Measurements from ENCODE around the gene SLC17A9.
"Not testable (repeated sequence)": the region's sequence is repeated elsewhere in the genome, so short reads cannot be mapped to it uniquely, and the experiment has no call there.

SLC17A9 gene

DNA sequence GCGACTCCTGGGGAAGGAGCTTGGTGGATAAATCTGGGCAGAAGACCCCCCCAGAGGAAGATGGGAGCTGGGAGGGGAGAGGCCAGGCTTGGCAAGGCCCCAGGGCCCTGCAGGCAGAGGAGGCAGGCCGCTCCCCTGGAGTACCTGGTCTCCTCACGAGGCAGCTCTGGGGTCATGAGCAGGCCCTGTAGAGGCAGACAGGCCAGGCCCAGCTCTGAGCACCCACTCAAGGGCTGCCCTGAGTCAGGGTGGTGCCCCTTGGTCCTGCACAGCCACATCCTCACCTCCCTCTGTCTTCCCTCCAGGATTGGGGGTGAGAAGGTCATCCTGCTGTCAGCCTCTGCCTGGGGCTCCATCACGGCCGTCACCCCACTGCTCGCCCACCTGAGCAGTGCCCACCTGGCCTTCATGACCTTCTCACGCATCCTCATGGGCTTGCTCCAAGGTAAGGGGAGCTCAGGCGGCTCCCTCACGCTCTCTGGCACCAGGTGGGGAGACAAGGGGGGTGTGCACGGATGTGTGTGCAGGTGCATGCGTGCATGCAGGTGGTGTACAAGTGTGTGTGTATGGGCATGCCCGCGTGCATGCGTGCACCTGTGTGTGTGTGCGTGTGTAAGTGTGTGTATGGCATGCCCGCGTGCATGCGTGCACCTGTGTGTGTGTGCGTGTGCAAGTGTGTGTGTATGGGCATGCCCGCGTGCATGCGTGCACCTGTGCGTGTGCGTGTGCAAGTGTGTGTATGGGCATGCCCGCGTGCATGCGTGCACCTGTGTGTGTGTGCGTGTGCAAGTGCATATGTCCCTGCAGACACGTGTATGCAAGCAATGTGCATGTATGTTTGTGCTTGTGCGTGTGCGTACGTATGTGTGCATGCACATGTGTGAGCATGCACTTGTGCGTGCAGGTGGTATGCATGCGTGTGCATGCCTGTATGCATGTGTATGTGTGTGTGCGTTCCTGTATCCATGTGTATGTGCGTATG lies 4.9 kb downstream of the SLC17A9 start:
- no peak for DNase-seq

DNA sequence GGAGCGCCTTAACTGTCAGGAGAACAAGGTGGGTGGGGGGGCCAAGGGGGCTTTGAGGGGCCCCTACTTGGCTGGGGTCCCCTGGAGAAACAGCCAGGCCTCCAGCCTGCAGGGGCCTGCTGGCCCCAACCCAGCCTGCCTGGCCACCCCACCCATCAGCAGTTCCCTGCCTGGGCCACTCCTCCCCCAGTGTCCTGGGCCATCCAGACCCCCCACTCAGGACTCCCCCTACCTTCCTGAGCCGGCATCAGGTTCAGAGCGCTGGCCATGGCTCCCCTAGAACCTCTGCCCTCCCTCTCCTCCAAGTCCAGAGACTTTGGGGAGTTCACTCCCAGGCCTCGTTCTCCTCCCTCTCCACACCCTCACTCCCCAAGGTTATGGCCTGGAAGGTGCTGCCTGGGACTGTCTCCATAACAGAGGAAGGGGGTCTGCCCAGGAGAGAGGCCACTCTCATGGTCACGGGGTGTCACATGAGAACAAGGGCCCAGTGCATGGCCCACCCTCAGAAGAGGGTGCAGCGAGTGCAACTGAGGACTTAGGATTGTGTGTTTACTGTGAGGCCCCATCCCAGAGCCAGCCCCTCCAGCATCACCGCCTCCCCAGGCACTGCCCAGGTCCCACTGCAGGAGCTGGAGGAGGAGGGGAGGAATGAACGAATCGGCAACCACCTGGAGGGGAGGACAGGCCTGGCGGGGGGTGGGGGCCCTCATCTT lies 6.0 kb downstream of the SLC17A9 start:
- DNase-seq, result no peak

DNA sequence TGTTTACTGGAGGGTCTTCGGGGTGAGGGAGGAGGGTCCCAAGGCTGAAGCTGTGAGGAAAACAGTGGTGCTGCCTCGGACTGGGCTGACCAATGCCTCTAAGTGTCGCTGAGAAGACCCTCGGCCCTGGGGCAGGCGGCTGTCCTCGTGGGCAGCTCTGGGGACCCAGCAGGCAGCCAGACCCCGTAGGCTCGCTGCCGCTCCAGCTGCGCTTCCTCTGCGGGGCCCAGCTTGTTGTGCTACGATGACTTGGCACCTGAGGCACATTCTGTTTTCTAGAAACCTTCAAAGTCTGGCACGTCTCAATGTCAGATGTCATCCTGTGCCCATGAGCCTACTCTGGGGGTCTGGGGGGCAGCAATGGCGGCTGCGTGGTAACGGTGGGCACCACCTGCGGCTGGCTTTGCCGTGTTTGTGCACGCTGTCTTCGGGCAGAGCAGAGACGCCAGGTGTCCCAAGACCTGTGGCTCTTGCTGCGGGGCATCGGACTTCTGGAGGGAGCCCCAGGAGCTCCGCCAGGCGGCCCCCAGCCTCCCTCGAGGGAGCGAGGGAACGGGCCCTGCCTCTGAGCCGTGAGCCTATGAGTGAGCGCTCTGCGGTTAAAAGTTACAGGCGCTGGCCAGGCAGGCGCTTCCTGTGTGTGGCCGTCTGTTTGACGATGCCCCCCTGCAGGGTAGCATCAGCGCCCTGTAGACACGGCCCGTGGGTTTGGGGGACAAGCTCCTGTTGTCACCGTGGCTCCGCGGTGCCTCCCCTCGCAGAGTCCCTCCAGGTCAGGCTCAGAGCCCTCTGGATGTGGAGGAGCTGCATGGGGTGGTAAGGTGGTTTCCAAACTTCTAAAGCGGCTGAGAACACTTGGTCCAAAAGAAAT lies 6.8 kb downstream of the SLC17A9 start:
- no peak for DNase-seq

DNA sequence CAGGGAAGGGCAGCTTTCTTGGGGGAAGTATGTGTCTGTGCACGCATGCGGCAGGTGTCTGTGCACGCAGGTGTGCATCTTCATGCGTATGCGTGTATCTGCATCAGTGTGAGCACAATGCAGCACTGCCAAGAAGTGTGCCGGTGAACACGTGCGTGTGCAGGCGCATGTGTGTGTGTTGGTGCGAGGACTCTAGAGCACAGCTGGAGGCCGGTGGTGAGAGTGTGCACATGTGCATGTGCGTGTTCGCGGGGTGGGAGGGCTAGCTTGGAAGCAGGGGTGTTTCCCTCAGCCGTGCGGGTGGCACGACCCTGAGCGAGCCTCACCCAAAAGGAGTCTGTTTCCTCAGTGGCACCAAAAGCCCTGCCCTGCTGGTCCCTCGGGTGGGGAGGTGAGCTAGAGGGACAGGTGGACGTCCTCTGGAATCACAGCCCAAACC lies 7.5 kb downstream of the SLC17A9 start:
- no peak for DNase-seq

DNA sequence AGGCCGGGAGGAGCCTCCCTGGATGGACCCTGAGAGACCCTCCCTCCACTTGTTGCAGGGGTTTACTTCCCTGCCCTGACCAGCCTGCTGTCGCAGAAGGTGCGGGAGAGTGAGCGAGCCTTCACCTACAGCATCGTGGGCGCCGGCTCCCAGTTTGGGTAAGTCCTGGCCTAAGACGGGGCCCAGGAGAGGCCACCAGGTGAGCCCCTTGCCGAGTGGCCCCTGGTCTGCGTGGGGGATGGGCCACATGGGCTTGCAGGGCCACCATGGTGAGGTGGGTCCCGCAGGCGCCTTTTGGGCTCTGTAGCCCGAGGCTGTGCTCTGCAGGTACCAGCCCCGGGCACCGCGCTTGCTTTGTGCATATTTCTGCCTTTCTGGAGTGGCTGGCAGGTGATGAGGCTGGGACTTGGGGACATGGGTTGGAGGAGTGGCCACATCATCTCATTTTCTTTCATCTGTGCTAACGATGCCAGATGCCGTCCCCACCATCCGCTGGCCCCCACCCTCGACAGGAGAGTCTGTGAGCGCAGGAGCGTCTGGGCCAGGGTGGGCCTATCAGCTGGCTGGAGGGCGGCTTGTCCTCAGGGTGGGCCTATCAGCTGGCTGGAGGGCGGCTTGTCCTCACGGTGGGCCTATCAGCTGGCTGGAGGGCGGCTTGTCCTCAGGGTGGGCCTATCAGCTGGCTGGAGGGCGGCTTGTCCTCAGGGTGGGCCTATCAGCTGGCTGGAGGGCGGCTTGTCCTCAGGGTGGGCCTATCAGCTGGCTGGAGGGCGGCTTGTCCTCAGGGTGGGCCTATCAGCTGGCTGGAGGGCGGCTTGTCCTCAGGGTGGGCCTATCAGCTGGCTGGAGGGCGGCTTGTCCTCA lies 8.2 kb downstream of the SLC17A9 start:
- not testable (repeated sequence) for DNase-seq

DNA sequence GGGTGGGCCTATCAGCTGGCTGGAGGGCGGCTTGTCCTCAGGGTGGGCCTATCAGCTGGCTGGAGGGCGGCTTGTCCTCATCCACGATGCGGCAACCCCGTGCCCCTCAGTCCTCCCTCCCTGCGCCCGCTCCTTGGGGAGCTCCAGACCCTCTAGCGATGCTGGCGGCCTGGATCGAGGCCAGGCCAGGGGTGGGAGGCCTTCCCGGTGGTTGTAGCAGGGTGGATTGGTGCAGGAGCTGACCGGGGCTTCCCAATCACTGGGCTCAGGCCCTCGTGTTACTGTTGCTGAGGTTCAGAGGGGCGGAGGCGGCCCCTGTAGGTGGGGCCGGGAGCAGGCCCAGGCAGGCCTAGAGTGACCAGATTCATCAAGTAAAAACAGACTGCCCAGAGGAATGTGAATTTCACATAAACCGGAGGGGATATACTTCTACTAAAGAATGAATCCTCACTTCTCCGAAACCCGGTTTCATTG lies 8.8 kb downstream of the SLC17A9 start:
- DNase-seq, result no peak

DNA sequence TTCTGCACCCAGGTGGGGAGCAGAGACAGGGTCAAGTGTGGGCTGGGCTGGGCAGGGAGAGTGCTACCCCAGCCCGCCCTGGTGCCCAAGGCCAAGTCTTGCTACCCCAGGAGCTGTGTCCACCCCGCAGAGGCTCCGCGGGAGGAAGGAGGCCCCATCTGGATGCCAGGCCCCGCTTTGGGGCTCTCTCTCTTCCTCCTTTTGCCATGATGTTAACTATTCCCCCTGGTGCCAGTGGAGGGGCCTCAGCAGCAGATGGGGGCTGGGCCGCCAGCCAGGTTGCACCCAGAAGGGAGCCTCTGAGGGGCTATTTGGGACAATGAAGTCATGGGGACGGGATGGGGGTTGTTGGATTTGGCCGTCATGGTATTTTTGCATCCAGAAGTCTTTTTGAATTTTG lies 9.3 kb downstream of the SLC17A9 start:
- DNase-seq, result no peak

DNA sequence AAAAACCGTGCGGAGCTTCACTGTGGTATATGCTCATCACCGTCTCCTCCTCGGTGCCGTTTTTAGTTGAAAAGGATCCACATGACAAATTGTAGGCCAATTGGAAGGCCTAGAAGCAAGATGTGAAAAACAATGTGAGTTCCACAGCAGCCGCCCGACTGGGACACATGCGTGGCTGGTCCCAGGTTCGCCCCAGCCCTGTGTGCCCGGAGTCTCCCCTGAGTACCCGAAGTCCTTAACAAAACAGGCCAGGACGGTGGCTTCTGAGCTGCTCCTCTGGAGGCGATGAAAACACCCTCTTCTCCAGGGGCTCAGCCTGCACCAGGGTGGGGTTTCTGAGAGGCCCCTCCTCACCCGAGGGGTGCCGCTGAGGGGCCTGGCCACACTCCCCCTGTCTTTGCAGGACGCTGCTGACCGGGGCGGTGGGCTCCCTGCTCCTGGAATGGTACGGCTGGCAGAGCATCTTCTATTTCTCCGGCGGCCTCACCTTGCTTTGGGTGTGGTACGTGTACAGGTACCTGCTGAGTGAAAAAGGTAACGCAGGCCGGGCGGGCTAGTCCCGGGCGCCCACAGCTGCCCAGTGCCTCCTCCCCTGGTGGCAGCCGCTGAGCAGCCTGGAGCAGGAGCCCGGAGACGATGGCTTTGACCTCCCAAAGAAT lies 9.8 kb downstream of the SLC17A9 start:
- no peak for DNase-seq

DNA sequence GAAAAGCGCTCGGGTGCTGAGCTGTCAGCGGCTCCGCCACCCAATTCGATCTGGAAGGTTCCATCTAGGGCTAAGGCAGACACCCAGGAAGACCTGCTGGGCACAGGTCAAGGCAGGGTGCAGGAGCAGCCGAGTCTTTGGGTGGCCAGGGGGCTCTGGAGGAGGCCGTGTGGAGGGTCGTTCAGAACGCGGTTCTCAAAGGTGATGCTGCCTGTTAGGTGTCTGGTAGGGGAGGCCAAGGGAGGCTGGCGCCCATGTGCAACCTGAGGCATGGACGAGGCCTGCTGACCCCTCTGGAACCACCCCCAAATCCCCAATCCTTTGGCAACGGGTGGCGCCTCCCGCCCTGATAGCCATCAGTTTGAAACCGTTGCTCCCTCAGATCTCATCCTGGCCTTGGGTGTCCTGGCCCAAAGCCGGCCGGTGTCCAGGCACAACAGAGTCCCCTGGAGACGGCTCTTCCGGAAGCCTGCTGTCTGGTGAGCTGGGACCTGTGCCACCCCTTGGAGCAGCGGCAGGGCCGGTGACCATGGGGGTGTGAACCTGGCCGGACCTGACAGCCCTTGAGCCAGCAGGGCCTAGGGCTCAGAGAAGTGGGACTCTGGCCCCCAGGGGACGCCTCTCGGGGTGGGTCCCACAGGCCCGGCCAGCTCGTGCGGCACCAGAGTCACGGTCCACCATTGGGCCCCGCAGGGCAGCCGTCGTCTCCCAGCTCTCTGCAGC lies 10.5 kb downstream of the SLC17A9 start:
- no peak for DNase-seq

DNA sequence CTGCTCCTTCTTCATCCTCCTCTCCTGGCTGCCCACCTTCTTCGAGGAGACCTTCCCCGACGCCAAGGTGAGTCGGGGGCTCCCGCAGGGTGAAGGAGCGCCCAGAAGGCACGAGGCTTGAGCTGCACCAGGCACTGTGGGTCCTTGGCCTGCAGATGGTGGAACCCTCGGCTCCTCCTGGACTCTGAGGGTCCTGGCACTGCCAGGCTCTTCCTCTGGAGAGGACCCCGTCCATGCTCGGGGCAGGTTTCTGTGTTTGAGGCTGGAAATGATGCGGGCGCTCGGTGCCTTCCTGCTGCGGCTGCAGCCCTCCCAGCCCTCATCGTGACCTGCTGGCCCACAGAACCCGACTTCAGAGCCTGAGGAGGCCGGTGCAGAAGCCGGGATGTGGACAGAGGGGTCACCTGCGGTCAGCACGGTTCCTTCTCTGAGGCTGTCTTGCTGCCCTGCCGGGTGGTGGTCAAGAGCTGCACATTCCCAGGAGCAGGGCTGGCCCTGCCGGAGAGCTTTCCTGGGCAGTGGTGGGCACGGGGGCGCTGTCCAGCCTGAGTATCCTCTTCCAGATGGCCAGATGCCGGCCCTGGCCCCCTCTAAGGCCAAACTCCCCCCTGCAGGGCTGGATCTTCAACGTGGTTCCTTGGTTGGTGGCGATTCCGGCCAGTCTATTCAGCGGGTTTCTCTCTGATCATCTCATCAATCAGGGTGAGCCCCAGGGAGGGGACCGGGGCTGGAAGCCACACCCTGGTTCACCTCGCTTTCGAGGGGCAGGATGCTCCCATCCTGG lies 11.3 kb downstream of the SLC17A9 start:
- no peak for DNase-seq

DNA sequence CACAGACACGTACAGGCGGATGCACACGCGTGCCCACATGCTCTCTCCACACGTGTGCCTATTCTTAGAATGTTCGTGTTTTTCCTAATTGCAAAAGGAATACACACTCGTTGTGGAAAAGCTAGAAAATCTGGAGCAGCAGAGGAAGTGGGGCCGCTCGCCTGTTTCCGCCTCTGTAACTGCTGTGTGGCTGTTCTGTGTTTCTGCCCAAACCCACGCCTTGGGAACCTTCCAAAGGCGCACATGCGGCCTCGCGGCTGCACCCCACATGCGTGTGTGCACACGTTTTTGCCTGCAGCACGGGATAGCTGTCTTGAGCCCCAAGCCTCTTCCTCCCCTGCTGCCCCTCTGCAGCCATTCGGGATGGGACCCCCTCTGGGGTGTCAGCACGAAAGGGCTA lies 12.2 kb downstream of the SLC17A9 start:
- no peak for DNase-seq

DNA sequence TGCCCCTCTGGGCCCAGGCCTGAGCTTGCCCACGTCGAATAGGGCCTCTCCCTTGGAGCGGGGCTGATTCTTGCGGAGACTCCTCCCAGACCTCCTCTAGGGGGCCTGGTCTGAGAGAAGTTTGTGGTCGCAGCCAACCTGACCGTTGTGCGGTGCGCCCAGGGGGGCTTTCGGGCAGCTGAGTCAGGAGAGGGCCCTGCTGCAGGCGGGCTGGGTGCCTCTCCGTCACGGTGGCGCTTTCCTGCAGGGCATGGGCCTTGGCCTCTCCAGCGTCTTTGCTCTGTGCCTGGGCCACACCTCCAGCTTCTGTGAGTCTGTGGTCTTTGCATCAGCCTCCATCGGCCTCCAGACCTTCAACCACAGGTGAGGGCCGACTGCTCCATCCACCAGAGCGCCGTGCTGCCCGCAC lies 12.9 kb downstream of the SLC17A9 start:
- DNase-seq, result no peak

DNA sequence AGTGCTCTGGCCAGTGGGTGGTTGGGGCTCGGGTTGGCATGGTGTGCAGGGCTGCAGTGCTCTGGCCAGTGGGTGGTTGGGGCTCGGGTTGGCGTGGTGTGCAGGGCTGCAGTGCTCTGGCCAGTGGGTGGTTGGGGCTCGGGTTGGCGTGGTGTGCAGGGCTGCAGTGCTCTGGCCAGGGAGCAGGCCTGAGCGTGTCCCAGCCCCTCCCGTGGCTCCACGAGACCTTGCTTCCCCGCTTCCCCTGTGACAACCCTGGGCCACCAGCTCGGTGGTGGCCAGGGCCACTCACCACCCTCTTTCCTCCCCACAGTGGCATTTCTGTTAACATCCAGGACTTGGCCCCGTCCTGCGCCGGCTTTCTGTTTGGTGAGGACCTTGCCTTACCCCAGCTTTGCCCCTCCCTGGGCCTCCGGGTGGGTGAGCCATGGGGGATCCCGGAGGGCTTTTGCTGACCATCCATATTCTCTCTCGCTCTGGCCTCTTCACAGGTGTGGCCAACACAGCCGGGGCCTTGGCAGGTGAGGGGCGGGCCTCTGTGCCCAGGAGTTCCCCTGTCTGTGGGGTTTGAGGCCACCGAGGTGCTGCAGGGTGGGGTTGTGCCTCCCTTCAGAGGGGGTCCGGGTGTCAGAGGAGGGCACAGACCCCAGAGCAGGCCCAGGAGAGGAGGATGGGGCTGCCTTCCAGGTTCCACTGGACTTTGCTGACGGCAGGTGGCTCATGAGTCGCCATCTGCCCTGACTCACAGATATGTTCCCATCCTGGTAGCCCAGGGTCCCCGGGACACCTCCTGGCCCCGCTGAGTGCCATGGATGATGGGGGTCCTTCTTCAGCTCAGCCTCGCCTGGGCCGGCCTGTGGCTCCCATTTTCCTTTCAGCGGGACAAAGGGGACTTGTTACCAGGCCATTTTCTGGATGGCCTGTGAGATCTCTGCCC lies 14.0 kb downstream of the SLC17A9 start:
- DNase-seq, result no peak

DNA sequence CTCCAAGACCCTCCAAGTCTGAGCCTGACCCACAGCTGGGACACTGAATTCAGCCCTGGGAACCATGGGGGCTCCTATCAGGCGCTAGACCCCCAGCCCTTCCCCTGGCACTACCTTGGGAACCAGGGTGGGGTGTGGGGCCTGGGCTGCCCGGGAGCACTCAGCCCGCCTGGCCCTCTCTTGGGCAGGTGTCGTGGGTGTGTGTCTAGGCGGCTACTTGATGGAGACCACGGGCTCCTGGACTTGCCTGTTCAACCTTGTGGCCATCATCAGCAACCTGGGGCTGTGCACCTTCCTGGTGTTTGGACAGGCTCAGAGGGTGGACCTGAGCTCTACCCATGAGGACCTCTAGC lies 14.6 kb downstream of the SLC17A9 start:
- DNase-seq, result no peak

DNA sequence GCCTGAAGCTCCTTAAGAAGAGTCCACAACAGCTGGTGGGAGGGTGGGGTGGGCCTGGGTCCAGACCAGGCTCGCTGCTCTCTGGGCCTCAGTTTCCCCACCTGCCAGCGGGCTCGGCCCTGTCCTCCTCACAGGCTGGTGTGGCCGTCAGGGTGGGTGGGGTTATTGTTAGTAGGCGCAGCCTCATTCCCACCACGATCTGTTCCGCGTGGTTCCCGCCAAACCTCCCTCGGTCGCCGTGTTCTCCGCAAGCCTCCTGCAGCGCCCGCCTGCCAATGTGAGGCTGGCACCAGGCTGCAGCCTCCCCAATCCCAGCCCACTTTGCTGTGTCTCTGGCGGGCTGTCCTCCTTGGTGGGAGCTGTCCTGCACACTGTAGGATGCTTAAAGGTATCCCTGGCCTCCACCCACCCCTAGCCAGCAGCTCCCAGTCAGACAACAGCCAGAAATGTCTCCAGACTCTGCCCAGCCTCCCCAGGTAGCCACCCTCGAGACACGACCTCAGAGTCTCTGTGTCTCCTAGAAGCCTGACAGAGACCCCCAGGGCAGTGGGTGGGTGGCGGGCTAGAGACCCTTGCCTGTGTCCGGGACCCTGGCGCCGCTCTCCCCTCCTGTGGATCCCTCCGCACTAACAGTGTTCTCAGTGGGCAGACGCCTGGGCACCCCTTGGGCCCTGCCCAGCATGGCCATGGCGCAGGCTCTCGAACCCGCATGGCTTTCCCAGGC lies 15.3 kb downstream of the SLC17A9 start:
- DNase-seq, result no peak

DNA sequence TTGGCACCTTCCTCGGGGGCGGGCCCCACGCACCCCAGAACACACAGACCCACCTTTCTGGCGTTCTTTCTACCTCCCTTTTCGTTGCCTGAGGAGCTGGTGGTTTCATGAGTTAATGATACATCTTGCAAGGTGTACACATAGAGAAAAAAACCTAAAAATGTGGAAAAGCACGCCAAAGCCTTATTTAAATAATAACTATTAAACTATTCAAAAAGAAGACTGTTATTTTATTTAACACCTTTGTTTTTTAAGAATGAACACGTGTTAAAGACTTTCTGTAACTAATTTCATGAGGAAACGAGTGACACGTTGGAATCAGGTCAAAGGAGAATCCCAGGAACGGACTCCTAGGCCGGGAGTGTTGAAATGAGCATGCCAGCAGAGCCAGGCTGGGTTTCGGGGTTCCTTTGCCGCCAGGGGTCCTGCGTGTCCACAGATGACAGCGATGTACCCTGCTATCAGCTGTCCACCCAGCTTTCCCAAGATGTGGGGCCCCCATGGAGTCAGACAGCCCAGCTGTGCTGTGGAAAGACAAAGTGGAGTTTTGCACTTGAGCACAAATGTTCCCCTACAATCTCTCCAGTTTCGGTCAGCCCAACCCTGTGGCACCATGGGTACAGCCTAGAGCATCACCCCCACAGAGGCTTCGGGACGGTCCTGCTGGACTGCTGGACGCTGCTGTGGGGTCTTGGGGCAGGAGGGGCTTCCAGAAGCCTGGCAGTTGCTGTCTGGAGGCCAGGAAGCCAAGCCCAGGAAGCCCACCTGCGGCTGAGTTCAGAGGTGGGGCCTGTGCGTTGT lies 16.1 kb downstream of the SLC17A9 start:
- DNase-seq, result no peak

DNA sequence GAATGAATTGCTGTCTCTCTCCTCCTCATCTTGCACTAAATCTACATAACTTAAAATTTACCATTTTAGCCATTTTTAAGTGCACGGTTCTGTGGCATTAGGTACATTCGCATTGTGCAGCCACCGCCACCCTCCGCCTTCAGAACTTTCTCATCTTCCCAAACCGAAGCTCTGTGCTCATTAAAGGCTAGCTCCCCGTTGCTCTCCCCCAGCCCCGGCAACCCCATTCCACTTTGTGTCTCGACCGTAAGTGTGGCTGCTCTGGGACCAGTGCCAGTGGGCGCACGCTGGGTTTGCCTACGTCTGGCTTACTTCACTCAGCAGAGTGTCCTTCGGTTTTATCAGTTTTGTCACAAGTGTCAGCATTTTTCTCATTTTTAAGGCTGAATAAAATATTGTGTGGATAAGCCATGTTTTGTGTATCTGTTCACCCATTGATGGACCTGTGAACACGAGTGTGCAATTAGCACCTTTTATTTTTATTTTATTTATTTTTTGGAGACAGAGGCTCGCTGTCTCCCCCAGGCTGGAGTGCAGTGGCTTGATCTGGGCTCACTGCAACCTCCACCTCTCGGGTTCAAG lies 16.8 kb downstream of the SLC17A9 start:
- no peak for DNase-seq
